HG03575 (cell line): ENCODE measurements around the gene KRTAP4-5.
"Not testable (repeated sequence)": the region's sequence is repeated elsewhere in the genome, so short reads cannot be mapped to it uniquely, and the experiment has no call there.

Experiments
- ATAC-seq: cut with Tn5 transposase; IDR thresholded peaks from one replicate; pipeline ENCODE4 v1.9.1; 2021; ENCODE audit not compliant: unreplicated experiment, insufficient number of reproducible peaks, low FRiP score; ENCODE audit errors: extremely low read depth

The KRTAP4-5 gene

GRCh38 chr17:41150026-41150425 lies 401 bp upstream of the KRTAP4-5 start:
- ATAC-seq = no peak

- not testable (repeated sequence) for ATAC-seq
Measured at GRCh38 chr17:41148971-41149651, 514 bp downstream of the KRTAP4-5 start.

GRCh38 chr17:41147531-41148204 lies 2.0 kb downstream of the KRTAP4-5 start:
- ATAC-seq = no peak

DNA sequence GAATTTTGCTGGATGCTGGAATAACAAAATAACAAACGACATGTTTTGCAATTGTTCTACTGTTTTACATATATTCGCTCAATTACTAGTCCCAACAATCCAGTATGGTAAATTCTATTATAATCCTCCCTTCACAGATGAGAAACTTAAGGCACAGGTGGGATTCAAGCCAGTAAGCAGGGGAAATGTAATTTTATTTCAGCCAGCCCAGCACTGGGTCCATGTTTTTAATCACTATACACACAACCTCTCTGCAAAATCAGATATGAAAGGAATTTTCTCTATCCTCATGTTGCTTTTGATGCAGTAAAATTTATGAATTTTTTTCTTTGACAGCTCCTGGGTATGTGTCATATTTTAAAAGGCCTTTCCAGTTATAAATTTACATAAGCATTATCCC lies 4.4 kb downstream of the KRTAP4-5 start:
- no peak for ATAC-seq

DNA sequence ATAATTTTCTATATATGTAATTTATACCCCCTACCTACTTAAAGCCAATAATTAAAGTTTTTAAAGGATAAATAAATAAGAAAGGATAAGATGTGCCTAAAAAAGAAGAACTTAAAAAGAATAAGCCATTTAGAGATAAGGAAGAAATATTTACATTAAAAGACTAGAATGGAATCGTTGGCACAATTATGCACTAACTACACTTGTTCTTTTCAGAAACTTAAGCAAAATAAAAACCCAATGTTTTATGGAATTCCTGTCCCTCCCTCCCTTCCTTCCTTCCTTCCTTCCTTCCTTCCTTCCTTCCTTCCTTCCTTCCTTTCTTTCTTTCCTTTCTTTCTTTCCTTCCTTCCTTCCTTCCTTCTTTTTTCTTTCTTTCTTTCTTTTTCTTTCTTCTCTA lies 4.8 kb downstream of the KRTAP4-5 start:
- no peak for ATAC-seq

GRCh38 chr17:41141361-41141760 lies 8.3 kb downstream of the KRTAP4-5 start:
- no peak for ATAC-seq

DNA sequence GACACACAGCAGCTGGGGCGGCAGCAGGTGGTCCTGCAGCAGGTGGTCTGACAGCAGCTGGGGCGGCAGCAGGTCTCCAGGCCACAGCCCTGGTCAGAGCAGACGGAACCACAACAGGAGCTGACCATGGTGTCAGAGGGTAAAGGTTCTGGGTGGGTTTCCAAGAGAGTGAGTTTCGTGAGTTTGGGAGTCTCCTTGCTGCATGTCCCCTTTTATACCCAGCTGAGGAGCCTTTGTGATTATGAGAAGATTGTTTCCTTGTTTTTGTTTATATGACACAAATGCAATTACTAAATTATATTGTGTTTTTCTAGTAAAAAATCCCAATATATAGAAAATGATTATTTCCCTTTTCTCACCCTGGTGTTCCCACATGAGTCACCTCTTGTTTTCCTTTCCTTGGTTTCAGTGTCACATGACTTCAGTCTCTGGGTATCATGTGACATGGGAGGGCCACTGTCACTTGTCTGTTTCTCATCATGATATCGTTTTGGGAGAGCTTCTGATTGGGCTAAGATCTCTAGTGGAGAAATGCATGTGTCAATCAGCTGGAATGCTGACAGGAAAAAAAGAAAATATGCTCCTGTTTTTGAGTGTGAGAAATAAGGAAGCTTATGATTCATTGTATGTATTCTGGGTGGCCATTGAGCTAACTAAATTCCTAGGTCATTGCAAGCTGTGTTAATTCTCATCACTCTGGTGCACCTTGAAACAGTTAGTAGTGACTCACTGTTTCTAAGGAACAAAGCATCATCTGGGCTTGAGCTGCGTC lies 9.1 kb downstream of the KRTAP4-5 start, which contains the start of gene KRTAP4-6:
Gene KRTAP4-6, minus strand, starts transcription at position 185 of the 772 bp plus-strand sequence. Its CDS starts 57 bp downstream, at position 128.
- ATAC-seq = no peak

- ATAC-seq = not testable (repeated sequence)
Measured at GRCh38 chr17:41139865-41140264, 9.8 kb downstream of the KRTAP4-5 start.

DNA sequence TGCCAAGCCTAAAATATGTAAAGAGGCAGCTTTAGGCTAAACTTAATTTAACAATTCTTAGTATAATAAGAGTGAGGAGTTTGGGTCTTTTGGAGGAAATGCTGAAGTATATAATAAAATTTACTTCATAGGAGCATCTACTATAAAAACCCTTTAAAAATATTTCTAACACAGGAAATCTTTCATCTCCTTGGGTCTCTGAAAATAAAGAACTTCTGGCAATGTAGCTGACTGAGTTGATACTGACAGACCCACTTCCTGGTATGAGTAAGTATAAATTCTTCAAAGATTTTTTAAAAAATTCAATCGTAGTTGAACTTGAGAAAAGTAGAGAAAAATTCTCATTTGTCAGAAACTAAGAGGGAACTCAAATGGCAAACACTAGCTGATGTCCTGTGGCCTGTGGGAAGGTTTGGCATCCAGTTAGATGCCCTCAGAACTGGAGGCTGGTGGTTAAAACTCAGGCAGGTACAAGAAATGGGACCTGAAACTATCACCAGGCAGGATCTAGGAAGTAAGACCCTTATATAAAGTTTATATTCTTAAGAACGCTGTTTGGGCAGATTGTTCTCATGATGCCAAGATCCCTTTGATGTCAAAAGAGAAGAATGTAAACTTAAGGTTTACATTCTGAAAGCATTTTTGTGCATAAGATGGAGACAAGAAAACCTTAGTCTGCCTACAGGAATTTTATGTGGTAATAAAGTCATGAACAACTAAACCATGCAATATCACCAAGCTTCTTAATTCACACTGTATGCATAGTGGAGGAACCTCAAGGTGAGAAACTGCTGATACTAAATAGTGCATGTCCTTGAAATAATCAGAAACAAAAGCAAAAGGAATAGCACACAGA lies 15.5 kb downstream of the KRTAP4-5 start:
- no peak for ATAC-seq

DNA sequence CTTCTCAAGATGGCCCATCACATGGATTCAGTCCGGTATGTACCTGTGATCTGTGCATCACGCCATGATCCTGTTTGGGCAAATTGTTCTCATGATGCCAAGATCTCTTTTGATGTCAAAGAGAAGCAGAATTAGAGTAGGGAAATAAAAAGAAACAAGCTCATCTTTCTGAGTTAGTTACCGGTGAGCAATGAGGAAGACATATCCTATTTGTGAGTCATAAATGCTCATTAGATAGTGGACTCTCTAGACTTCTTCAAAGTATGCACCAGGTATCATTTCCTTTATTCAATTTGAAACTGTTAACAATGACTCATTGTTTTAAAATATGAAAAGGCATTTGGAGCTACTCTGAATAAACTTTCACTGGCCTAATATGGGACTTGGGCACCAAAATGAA lies 17.6 kb downstream of the KRTAP4-5 start:
- no peak for ATAC-seq

- ATAC-seq = no peak
Measured at GRCh38 chr17:41127371-41127770, 22.3 kb downstream of the KRTAP4-5 start.

DNA sequence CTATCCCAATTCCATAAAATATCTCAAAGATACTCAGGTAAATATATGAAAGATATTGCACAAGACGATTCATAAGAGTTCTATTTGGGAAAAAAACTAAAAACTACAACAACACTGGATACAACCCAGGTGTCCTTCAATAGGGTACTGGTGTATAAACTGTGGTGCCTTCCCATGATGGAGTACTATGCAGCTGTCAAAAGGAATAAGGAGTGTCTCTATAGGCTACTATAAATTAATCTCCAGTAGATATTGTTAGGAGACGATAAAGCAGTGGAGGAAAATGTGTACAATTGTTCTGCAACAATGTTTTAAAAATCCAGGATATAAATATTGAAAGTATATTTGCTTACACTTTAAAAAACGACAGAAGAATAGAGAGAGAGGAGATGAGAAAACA lies 23.2 kb downstream of the KRTAP4-5 start:
- no peak for ATAC-seq

DNA sequence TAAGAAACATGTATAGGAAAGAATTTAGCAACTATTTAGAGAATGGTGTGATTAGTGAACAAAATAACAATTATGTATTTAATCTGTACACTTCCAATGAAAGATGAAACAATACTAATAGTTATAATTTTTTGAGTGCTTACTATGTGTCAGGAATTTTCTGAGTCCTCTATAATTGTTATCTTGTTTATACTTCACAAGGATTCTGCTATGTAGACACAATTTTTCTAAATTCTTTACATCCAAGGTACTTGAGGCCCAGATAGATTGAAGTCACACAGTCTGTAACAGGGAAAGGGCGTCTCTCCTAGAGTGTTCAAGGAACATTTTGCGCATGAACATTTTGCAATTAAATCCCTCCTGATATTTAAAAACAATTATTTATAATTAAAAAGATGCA lies 24.6 kb downstream of the KRTAP4-5 start:
- no peak for ATAC-seq

- ATAC-seq = not testable (repeated sequence)
Measured at GRCh38 chr17:41123991-41124371, 25.6 kb downstream of the KRTAP4-5 start, which contains the start of gene KRTAP4-12. TSS of gene KRTAP4-12 (minus strand) at chr17:41124182. CDS start at chr17:41124122, 60 bp downstream.

DNA sequence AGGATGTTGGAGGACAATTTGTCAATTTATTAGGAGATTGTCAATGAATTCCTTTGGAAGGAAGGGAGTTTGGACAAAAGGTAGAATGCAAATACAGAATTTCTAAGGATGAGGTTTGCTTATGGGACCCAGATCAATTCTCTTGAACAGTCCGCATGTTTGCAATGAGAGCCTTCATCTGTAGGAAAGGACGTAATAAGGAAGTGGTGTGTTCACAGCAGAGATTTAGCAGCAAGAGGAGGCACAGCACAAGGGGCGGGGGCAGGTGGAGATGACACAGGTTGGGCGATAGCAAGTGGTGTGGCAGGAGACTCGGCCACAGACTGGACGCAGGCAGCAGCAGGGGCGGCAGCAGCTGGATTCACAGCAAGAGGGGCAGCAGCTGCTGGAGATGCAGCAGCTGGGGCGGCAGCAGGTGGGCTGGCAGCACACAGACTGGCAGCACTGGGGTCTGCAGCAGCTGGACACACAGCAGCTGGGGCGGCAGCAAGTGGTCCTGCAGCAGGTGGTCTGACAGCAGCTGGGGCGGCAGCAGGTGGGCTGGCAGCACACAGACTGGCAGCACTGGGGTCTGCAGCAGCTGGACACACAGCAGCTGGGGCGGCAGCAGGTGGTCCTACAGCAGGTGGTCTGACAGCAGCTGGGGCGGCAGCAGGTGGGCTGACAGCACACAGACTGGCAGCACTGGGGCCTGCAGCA lies 26.2 kb downstream of the KRTAP4-5 start:
- not testable (repeated sequence) for ATAC-seq

DNA sequence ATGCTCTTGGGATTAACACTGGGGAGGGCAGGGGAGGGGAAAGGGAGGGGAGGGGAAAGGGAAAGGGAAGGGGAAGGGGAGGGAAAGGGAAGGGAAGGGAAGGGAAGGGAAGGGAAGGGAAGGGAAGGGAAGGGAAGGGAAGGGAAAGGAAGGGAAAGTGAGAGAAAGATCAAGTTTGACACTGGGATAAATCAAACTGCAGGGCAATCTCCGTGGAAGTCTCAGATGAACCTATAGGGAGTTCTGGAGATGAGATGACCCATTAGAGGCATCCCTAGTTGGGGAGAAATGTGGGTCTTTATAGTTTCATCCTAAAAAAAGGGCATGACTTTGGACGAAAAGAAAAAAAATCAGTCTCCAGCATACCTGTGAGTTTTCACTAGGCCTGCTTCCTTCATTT lies 27.9 kb downstream of the KRTAP4-5 start:
- no peak for ATAC-seq

DNA sequence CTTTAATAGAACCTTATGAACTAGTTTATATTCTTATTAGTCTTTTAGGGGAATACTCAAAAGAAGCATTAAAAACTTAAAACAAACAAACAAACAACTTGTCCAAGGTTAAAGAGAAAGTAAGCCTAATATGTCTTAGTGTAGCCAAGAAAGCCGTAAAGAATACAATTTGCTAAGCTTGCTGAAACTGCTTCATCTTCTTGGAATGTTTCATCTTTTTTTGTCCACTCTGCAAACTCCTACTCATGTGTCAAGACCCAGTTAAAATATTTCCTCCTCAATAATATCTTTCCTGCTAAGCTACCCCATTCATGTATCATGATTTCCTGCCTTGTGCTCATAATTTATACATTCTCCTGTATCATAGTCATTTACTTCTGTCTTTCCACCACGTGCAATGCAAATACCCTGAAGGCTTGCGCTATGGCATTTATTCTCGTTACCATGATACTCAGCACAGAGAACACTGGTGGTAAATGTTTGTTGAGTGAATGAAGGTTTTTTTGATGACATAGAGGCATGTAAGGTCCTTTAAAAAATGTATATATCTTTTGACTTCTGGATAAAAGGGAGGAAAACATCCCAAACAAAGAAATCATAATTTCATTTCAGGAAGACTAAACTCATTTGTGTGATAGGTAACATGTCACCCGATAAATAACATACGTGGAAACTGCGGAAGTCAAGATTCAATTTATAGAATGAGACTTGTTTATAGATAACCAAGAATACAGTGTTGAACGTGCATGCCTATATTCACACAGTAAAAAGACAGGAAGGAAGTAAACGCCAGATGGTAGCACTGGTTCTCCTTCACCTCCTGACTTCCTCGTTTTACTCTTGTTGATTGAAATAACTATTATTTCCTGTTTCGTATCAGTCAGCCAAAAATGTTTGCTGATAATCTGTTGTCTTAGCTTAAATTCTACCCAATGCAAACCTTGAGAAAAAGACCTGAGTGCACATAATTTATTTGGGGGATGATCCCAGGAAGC lies 29.6 kb downstream of the KRTAP4-5 start:
- ATAC-seq = not testable (repeated sequence)
